MV-4-11 (cell line): ENCODE results near the gene SPATA3.

Experiments used
- DNase-seq: peaks from one replicate; lab custom pipeline; 2025; lab: John Stamatoyannopoulos, UW

Gene SPATA3

GRCh38 chr2:231029563-231029962 is 33.6 kb downstream of the SPATA3 start:
- DNase-seq, result no peak

- DNase-seq, result no peak
Measured at GRCh38 chr2:231030725-231031124, 34.8 kb downstream of the SPATA3 start.

- no peak for DNase-seq
Measured at GRCh38 chr2:231032575-231033140, 36.7 kb downstream of the SPATA3 start.

GRCh38 chr2:231033147-231034132 is 37.5 kb downstream of the SPATA3 start:
- no peak for DNase-seq

- DNase-seq, result peak; percentile 74
Measured at GRCh38 chr2:231034291-231034882, 38.5 kb downstream of the SPATA3 start.

GRCh38 chr2:231036131-231036530 is 40.2 kb downstream of the SPATA3 start:
- no peak for DNase-seq

GRCh38 chr2:231036578-231037106 is 40.7 kb downstream of the SPATA3 start:
- DNase-seq, result no peak

- DNase-seq, result no peak
Measured at GRCh38 chr2:231037202-231037730, 41.3 kb downstream of the SPATA3 start, which contains the start of gene C2orf72. Gene C2orf72, plus strand, starts transcription at chr2:231037523. Its CDS starts 43 bp downstream, at chr2:231037566.

GRCh38 chr2:231037731-231038482 is 42.0 kb downstream of the SPATA3 start:
- DNase-seq, result no peak

GRCh38 chr2:231038483-231039293 is 42.8 kb downstream of the SPATA3 start:
- no peak for DNase-seq

- DNase-seq, result no peak
Measured at GRCh38 chr2:231039294-231039664, 43.4 kb downstream of the SPATA3 start.

- peak; percentile 29 for DNase-seq
Measured at GRCh38 chr2:231039821-231040364, 44.0 kb downstream of the SPATA3 start.

GRCh38 chr2:231041061-231041689 is 45.3 kb downstream of the SPATA3 start:
- DNase-seq, result peak; percentile 43

- DNase-seq, result no peak
Measured at GRCh38 chr2:231043796-231044195, 47.9 kb downstream of the SPATA3 start.

GRCh38 chr2:231046916-231047273 is 51.0 kb downstream of the SPATA3 start:
- DNase-seq, result no peak

GRCh38 chr2:231047274-231047922 is 51.5 kb downstream of the SPATA3 start:
- DNase-seq, result no peak

- DNase-seq, result no peak
Measured at GRCh38 chr2:231047923-231048915, 52.3 kb downstream of the SPATA3 start.
